Measurements from ENCODE around the gene MAP2K1. TPM values are rescaled to one million over a fixed set of nuclear protein-coding genes. Genes with fewer than 3 reads are reported as not detected.

Gene MAP2K1
- total and polyA plus RNA-seq, 2 donors from 2014 or later = 33.1 to 49.4 TPM

- Histone ChIP-seq H3K27ac (ENCODE audit: low read depth in 2 of 2, low read length in 2 of 2) (no peak overlapping the region), H3K27me3 (ENCODE audit: control insufficient read depth, insufficient read depth, low read length) (no peaks in the 10 kb centered on the region), H3K36me3 (ENCODE audit: control insufficient read depth in 2 of 3, insufficient read depth in 3 of 3, low read length in 3 of 3) (no peaks in the 10 kb centered on the region), H3K9ac (ENCODE audit: low read length in 3 of 3) (no peak overlapping the region), H3K9me3 (ENCODE audit: control insufficient read depth in 2 of 3, insufficient read depth in 1 of 3, low read length in 3 of 3) (no peaks in the 10 kb centered on the region), H3K4me3 (ENCODE audit: low read length in 3 of 3) (no peak overlapping the region), H3K4me1 (ENCODE audit: control insufficient read depth in 2 of 3, insufficient read depth in 2 of 3, low read depth in 1 of 3, low read length in 3 of 3) (peaks cover 0 to 12% (median 6%) of the 10 kb centered on the region in 3 donors)
- intact Hi-C loops (cut with DNase I) = no loop called here
- no peak for TF ChIP-seq CTCF (IDR thresholded peaks at IDR 0.05; ENCODE audit: borderline replicate concordance, extremely low read depth, insufficient read depth)
- FAIRE-seq (no peak), DNase-seq (no peak)
These were observed 1.9 kb downstream of the MAP2K1 start for GRCh38 chr15:66388576-66388975.

- FAIRE-seq (no peak), DNase-seq (no peak)
- Histone ChIP-seq H3K27me3 (ENCODE audit: control insufficient read depth, insufficient read depth, low read length) (no peaks in the 10 kb centered on the region), H3K27ac (ENCODE audit: low read depth in 2 of 2, low read length in 2 of 2) (no peak overlapping the region), H3K4me1 (ENCODE audit: control insufficient read depth in 2 of 3, insufficient read depth in 2 of 3, low read depth in 1 of 3, low read length in 3 of 3) (peaks cover 0 to 12% (median 6%) of the 10 kb centered on the region in 3 donors), H3K36me3 (ENCODE audit: control insufficient read depth in 2 of 3, insufficient read depth in 3 of 3, low read length in 3 of 3) (no peaks in the 10 kb centered on the region), H3K9me3 (ENCODE audit: control insufficient read depth in 2 of 3, insufficient read depth in 1 of 3, low read length in 3 of 3) (no peaks in the 10 kb centered on the region), H3K4me3 (ENCODE audit: low read length in 3 of 3) (no peak overlapping the region), H3K9ac (ENCODE audit: low read length in 3 of 3) (no peak overlapping the region)
- intact Hi-C loops (cut with DNase I) = no loop called here
- no peak for TF ChIP-seq CTCF (IDR thresholded peaks at IDR 0.05; ENCODE audit: borderline replicate concordance, extremely low read depth, insufficient read depth)
These were observed 2.6 kb downstream of the MAP2K1 start for GRCh38 chr15:66389098-66389858.

GRCh38 chr15:66389859-66390381, 3.2 kb downstream of the MAP2K1 start:
- H3K4me3 ChIP-seq (ENCODE audit: low read length in 3 of 3) = no peak overlapping the region
- intact Hi-C loops (cut with DNase I) = no loop called here
- no peak overlapping the region for H3K9ac ChIP-seq (ENCODE audit: low read length in 3 of 3)
- FAIRE-seq (no peak), DNase-seq (no peak)
- TF ChIP-seq CTCF (IDR thresholded peaks at IDR 0.05; ENCODE audit: borderline replicate concordance, extremely low read depth, insufficient read depth) = no peak
- no peaks in the 10 kb centered on the region for H3K27me3 ChIP-seq (ENCODE audit: control insufficient read depth, insufficient read depth, low read length)
- H3K9me3 ChIP-seq (ENCODE audit: control insufficient read depth in 2 of 3, insufficient read depth in 1 of 3, low read length in 3 of 3) = no peaks in the 10 kb centered on the region
- no peak overlapping the region for H3K27ac ChIP-seq (ENCODE audit: low read depth in 2 of 2, low read length in 2 of 2)
- no peaks in the 10 kb centered on the region for H3K36me3 ChIP-seq (ENCODE audit: control insufficient read depth in 2 of 3, insufficient read depth in 3 of 3, low read length in 3 of 3)
- H3K4me1 ChIP-seq (ENCODE audit: control insufficient read depth in 2 of 3, insufficient read depth in 2 of 3, low read depth in 1 of 3, low read length in 3 of 3) = peaks cover 0 to 12% (median 6%) of the 10 kb centered on the region in 3 donors

Data from kidney (tissue), 14 donors.